GM18519 (cell line): ENCODE results near the gene RAPGEFL1.
"Not testable (repeated sequence)": the region's sequence is repeated elsewhere in the genome, so short reads cannot be mapped to it uniquely, and the experiment has no call there.

Experiments
- ATAC-seq: cut with Tn5 transposase; IDR thresholded peaks from one replicate; pipeline ENCODE4 v1.9.1; 2021; ENCODE audit warnings: mild to moderate bottlenecking, moderate library complexity; ENCODE audit not compliant: unreplicated experiment, low FRiP score

The RAPGEFL1 gene, protein sequence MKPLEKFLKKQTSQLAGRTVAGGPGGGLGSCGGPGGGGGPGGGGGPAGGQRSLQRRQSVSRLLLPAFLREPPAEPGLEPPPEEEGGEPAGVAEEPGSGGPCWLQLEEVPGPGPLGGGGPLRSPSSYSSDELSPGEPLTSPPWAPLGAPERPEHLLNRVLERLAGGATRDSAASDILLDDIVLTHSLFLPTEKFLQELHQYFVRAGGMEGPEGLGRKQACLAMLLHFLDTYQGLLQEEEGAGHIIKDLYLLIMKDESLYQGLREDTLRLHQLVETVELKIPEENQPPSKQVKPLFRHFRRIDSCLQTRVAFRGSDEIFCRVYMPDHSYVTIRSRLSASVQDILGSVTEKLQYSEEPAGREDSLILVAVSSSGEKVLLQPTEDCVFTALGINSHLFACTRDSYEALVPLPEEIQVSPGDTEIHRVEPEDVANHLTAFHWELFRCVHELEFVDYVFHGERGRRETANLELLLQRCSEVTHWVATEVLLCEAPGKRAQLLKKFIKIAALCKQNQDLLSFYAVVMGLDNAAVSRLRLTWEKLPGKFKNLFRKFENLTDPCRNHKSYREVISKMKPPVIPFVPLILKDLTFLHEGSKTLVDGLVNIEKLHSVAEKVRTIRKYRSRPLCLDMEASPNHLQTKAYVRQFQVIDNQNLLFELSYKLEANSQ

GRCh38 chr17:40177275-40177874 is at the start of gene RAPGEFL1:
Gene RAPGEFL1, plus strand, starts transcription at chr17:40177470. Its CDS starts 392 bp downstream, at chr17:40177862.
- no peak for ATAC-seq

DNA sequence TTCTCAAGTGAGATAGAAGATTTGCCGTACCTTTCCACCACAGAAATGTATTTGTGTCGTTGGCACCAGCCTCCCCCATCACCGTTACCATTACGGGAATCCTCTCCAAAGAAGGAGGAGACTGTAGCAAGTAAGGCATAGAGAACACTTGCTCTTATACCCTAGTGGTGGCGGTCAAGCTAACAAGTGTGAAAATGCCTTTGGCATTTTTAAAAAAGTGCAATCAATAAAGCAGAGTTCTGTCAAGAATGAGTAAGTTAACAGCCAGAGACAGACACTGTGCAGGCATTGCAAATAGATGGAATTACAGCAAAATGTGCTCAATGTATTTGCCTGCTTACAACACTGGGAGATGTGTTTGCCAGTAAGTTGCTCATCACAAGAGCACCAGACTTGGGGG is 47.8 kb upstream of the RAPGEFL1 start:
- no peak for ATAC-seq

- ATAC-seq, result no peak
Measured at GRCh38 chr17:40130352-40131042, 46.8 kb upstream of the RAPGEFL1 start.

DNA sequence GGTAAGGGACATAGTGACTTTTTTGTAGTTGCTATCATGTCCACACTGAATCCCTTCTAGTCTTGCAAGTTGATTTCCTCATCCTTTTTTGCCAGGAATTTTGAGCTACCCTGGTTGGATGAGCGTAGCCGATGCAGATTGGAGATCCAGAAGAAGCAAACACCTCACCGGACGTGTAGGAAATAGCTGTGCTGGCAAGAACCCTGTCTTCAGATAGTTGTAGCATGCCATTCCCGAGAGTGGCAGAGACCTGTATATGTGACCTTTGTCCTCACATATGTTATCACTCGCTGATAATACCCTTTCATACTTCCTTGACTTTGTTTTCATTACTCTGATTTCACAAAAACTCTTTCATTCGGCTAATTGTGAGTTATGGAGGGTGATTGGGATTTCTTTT is 43.1 kb upstream of the RAPGEFL1 start:
- ATAC-seq, result no peak

DNA sequence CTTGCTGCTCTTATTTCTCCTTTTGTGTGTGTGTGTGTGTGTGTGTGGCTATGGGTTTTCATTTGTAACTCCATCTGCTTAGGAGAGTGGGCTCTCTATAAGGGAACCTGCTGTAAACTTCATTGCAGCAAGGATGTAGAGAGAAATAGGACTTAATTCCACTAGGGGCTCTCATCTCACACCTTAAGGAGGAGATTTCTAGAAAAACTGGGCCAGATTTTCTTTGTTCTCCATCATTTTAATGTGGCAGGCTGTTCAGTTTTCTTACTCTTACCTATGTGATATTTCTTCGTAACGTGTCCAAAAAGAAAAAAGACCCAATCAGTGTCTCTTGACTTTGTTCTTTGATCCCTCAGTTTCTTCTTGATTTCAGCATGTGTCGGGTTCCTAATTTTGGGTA is 41.5 kb upstream of the RAPGEFL1 start:
- no peak for ATAC-seq

- ATAC-seq, result no peak
Measured at GRCh38 chr17:40139566-40140058, 37.7 kb upstream of the RAPGEFL1 start.

- not testable (repeated sequence) for ATAC-seq
Measured at GRCh38 chr17:40143166-40143565, 34.1 kb upstream of the RAPGEFL1 start.

DNA sequence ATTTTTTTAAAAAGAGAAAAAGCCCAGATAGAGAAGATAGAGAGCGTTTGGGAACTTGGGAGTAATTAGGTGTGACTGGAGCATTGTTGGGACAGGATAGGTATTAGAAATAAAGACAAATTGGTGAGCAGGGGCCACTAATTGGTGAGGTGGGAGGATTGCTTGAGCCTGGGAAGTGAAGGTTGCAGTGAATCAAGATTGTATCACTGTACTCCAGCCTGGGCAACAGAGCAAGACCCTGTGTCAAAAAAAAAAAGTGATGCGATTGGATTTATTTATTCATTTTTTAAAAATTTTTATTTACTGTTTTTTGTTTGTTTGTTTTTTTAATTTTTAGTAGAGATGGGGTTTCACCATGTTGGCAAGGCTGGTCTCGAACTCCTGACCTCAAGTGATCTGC is 31.8 kb upstream of the RAPGEFL1 start:
- ATAC-seq, result no peak

GRCh38 chr17:40148527-40148926 is 28.7 kb upstream of the RAPGEFL1 start:
- ATAC-seq, result no peak

DNA sequence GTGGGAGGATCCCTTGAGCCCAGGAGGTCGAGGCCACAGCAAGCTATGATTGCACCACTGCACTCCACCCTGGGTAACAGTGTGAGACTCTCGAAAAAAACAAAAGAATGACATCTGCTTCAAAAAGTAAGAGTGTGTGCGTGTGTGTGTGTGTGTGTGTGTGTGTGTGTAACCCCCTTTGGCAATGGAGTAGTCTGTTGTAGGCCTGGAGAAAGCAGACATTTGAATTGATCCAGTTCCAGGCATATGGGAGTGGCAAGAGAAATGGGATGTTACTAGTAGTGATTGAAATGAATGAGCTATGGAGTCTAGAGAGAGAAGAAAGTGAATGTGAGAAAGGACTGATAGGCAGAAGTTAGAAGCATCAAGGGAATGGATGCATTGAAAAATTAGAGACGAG is 27.0 kb upstream of the RAPGEFL1 start:
- ATAC-seq, result no peak

DNA sequence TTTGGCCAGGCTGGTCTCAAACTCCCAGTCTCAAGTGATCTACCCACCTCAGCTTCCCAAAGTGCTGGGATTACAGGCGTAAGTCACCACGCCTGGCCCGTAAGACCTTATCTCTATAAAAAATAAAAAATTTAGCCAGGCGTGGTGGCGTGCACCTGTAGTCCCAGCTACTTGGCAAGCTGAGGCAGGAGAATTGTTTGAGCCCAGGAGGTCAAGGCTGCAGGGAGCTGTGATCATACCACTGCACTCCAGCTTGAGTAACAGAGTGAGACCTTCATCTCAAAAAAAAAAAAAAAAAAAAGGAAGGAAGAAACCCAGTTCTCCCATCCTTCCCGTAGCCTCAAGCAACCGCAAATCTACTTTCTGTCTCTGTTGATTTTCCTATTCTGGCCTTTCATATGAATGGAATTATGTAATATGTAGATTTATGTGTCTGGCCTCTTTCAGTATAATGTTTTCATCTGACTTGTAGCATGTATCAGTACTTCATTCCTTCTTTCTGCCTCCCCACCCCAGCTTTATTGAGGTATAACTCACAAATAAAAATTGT is 25.8 kb upstream of the RAPGEFL1 start:
- no peak for ATAC-seq

GRCh38 chr17:40153603-40154236 is 23.6 kb upstream of the RAPGEFL1 start:
- no peak for ATAC-seq

DNA sequence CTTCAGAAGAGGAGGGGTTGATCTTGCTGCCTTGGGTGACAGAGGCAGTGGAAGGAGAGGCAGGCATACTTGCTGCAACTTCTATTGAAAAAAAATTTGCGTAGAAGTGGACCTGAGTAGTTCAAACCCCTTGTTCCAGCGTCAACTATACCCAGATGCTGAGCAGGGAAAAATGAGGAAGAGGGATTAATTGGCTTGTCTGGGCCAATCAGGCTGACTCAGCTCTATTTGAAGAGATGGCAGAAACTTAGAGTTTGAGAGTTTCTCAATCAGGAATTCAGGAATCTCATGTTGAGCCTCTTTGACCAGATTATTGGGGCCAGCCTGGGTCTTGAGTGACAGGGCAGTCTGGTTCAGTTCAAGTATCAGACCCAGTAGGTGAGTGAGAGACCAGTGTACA is 19.3 kb upstream of the RAPGEFL1 start:
- ATAC-seq, result no peak

DNA sequence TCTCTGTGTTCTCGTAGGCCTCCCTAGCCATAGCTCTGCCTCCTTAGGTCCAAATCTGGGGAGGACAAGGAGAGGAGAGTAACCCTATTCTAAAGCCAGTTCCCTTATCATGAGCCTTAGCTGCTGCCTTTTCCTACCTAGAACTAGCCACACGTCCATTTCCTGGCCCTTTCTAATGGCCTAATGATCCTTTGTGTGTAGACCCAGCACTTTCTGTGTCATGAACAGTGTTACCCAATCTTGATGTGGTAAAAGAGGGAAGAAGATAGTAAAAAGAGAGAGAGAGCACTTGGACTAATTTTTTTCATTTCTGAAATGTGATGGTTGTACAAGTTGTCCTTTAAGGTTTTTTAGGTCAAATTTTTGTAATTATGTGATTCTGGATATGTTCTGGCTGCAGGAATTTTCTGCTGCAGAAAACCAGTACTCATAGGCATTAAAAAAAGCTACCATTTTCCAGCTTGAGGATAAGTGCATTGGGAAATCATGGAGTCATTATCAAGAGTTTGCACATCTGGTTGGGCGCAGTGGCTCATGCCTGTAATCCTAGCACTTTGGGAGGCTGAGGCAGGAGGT is 18.7 kb upstream of the RAPGEFL1 start:
- ATAC-seq, result no peak

GRCh38 chr17:40159456-40159855 is 17.8 kb upstream of the RAPGEFL1 start:
- no peak for ATAC-seq

DNA sequence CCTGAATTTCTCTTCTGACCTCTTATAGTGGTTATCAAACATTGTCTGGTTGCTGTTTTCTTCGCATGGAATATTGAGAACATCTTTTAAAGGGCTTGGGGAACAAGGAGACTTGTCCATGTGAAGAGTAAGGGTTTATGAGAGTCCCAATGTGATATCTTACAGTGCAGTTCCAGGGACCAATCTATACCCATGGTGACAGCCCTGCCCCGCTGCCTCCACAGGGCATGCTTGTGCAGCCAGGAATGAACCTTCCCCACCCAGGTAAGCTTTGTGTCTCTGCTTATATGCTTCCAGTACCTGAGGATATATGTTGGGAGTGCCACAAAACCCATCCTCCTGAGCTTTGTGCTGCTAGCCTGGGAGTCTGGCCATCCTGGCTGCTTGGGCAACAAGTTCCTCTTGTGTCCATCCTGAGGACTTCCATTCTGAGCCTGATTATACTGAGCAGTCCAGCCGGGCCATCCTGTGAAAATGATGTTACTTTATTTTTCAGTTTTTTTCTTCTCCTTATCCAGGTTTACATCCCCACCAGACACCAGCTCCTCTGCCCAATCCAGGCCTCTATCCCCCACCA is 9.5 kb upstream of the RAPGEFL1 start:
- no peak for ATAC-seq

GRCh38 chr17:40168262-40168832 is 8.9 kb upstream of the RAPGEFL1 start:
- ATAC-seq, result no peak

DNA sequence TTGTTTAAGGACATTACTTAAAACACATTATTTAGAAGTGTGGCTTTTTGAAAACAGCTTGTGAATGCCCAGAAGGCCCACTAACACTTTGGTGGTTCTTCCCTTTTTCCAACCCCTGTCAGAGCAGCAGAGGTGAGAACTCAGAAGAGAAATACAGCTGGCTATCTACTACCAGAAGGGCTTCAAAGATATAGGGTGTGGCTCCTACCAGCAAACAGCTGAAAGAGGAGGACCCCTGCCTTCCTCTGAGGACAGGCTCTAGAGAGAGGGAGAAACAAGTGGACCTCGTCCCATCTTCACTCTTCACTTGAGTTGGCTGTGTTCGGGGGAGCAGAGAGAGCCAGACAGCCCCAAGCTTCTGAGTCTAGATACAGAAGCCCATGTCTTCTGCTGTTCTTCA is 6.9 kb upstream of the RAPGEFL1 start:
- ATAC-seq, result no peak

- ATAC-seq, result no peak
Measured at GRCh38 chr17:40171750-40172149, 5.5 kb upstream of the RAPGEFL1 start.
